Measurements from ENCODE around the gene ZNF345. TPM values are rescaled to one million over a fixed set of nuclear protein-coding genes. Genes with fewer than 3 reads are reported as not detected.

The ZNF345 gene
- total RNA-seq, 1 experiment from 2014 or later, result 5.2 TPM

- TF ChIP-seq ZNF532 (CRISPR knock-in tag; IDR thresholded peaks at IDR 0.05; ENCODE audit: borderline replicate concordance) (no peak), AR (CRISPR knock-in tag; IDR thresholded peaks at IDR 0.05) (no peak), EMX1 (CRISPR knock-in tag; IDR thresholded peaks at IDR 0.05) (no peak), MXD4 (CRISPR knock-in tag; IDR thresholded peaks at IDR 0.05; ENCODE audit: borderline replicate concordance) (no peak)
Observed at GRCh38 chr19:36876993-36877938, 26.6 kb downstream of the ZNF345 start (continued).

GRCh38 chr19:36891768-36892357, 41.2 kb downstream of the ZNF345 start:
- no peak overlapping the region for H3K4me3 Mint-ChIP-seq
- ChIA-PET CTCF (no interaction called here), POLR2A (no interaction called here)
- no peaks in the 10 kb centered on the region for H3K4me1 Mint-ChIP-seq
- H3K9me3 Mint-ChIP-seq, result peaks cover 83% of the 10 kb centered on the region
- ATAC-seq (no peak), DNase-seq (ENCODE audit: low spot score) (no peak)
- peaks cover 9% of the 10 kb centered on the region; the same call in 1 of the 2 replicates for H3K27me3 Mint-ChIP-seq (ENCODE audit: low read depth)
- no peak overlapping the region for H3K27ac Mint-ChIP-seq
- H3K36me3 Mint-ChIP-seq, result peaks cover 90% of the 10 kb centered on the region
- TF ChIP-seq ZNF263 (CRISPR knock-in tag; IDR thresholded peaks at IDR 0.05; ENCODE audit: low read depth), result no peak
- TF ChIP-seq SOX15 (CRISPR knock-in tag; IDR thresholded peaks at IDR 0.05), result no peak
- TF ChIP-seq ZNF317 (CRISPR knock-in tag; IDR thresholded peaks at IDR 0.05; ENCODE audit: borderline replicate concordance, low read depth), result no peak
- TF ChIP-seq GRHL2 (CRISPR knock-in tag; IDR thresholded peaks at IDR 0.05; ENCODE audit: insufficient replicate concordance, severe bottlenecking), result no peak
- no peak for TF ChIP-seq ZNF219 (CRISPR knock-in tag; IDR thresholded peaks at IDR 0.05; ENCODE audit: borderline replicate concordance)
- no peak for TF ChIP-seq E2F4 (CRISPR knock-in tag; IDR thresholded peaks at IDR 0.05; ENCODE audit: borderline replicate concordance, low read depth)
- no peak for TF ChIP-seq AR (CRISPR knock-in tag; IDR thresholded peaks at IDR 0.05)
- TF ChIP-seq HMGA2 (CRISPR knock-in tag; IDR thresholded peaks at IDR 0.05), result no peak
- TF ChIP-seq NR2C2 (CRISPR knock-in tag; IDR thresholded peaks at IDR 0.05), result no peak
- no peak for TF ChIP-seq JUN (CRISPR knock-in tag; IDR thresholded peaks at IDR 0.05)
- TF ChIP-seq ZNF281 (CRISPR knock-in tag; IDR thresholded peaks at IDR 0.05), result no peak
- no peak for TF ChIP-seq ZNF396 (CRISPR knock-in tag; IDR thresholded peaks at IDR 0.05; ENCODE audit: borderline replicate concordance)
- TF ChIP-seq EMX1 (CRISPR knock-in tag; IDR thresholded peaks at IDR 0.05), result no peak
- no peak for TF ChIP-seq SP1 (CRISPR knock-in tag; conservative IDR thresholded peaks at IDR 0.05)
- no peak for TF ChIP-seq MYBL2 (CRISPR knock-in tag; IDR thresholded peaks at IDR 0.05)
- no peak for TF ChIP-seq ZNF512 (CRISPR knock-in tag; IDR thresholded peaks at IDR 0.05; ENCODE audit: borderline replicate concordance)

All from WTC11 (cell line).